Neural progenitor cell (in vitro differentiated cells): ENCODE results near the gene PPTC7.

Experiments used
- EZH2 ChIP-seq: fragments of 200-600 bp; sonication (generic); IDR thresholded peaks from 2 replicates; pipeline ENCODE4 v1.6.1; 2017; ENCODE audit warnings: antibody characterized with exemption, mild to moderate bottlenecking, moderate library complexity
- TF ChIP-seq, protein P1 (sequence below): fragments of 200-600 bp; sonication (generic); IDR thresholded peaks from 2 replicates; pipeline ENCODE4 v1.5.1; 2017; ENCODE audit warnings: antibody characterized with exemption, mild to moderate bottlenecking

- TF ChIP-seq, protein P1, sequence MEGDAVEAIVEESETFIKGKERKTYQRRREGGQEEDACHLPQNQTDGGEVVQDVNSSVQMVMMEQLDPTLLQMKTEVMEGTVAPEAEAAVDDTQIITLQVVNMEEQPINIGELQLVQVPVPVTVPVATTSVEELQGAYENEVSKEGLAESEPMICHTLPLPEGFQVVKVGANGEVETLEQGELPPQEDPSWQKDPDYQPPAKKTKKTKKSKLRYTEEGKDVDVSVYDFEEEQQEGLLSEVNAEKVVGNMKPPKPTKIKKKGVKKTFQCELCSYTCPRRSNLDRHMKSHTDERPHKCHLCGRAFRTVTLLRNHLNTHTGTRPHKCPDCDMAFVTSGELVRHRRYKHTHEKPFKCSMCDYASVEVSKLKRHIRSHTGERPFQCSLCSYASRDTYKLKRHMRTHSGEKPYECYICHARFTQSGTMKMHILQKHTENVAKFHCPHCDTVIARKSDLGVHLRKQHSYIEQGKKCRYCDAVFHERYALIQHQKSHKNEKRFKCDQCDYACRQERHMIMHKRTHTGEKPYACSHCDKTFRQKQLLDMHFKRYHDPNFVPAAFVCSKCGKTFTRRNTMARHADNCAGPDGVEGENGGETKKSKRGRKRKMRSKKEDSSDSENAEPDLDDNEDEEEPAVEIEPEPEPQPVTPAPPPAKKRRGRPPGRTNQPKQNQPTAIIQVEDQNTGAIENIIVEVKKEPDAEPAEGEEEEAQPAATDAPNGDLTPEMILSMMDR, result no peak
- no peak for TF ChIP-seq EZH2
These were observed 8.4 kb upstream of the PPTC7 start for GRCh38 chr12:110591451-110592051.
